ENCODE data around the gene NOM1. TPM values are rescaled to one million over a fixed set of nuclear protein-coding genes. Genes with fewer than 3 reads are reported as not detected.
A peak's percentile ranks its signal among the peaks of the same experiment; 100 is the strongest.

Gene NOM1
- total RNA-seq, 1 experiment from 2014 or later: 31.7 TPM

- Histone ChIP-seq H2BK20ac (ENCODE audit: low read depth, low read length, poor library complexity, severe bottlenecking) (no peak overlapping the region), H4K8ac (replicated peaks; ENCODE audit: insufficient read length, low read depth, low read length) (no peak overlapping the region), H2BK15ac (ENCODE audit: low read depth, low read length) (no peak overlapping the region), H3K27me3 (ENCODE audit: insufficient read depth, low read length) (no peaks in the 10 kb centered on the region), H3K23me2 (ENCODE audit: insufficient read length, low read depth, low read length, poor library complexity, severe bottlenecking) (no peaks in the 10 kb centered on the region), H4K91ac (ENCODE audit: insufficient read length, low read depth, low read length) (no peak overlapping the region), H3K4me1 (ENCODE audit: insufficient read depth, low read length) (no peaks in the 10 kb centered on the region), H3K56ac (ENCODE audit: insufficient read length, low read depth, low read length) (no peak overlapping the region), H2AK5ac (ENCODE audit: insufficient read length, low read length) (no peak overlapping the region), H3K27ac (ENCODE audit: insufficient read length, low read depth, low read length) (no peak overlapping the region), H3K18ac (ENCODE audit: insufficient read length, low read depth, low read length) (no peak overlapping the region), H3K79me1 (ENCODE audit: insufficient read depth, low read depth, low read length, poor library complexity, severe bottlenecking) (no peaks in the 10 kb centered on the region), H3K4me2 (ENCODE audit: insufficient read depth, insufficient read length, low read length) (no peak overlapping the region), H3K4ac (ENCODE audit: low read depth, low read length) (no peak overlapping the region), H3K14ac (ENCODE audit: insufficient read depth, low read length) (no peak overlapping the region), H3K23ac (ENCODE audit: insufficient read length, low read depth, low read length) (no peak overlapping the region), H3K9me3 (ENCODE audit: control insufficient read depth, low read depth, low read length) (no peaks in the 10 kb centered on the region), H4K5ac (ENCODE audit: insufficient read length, low read depth, low read length) (no peak overlapping the region), H3T11ph (ENCODE audit: low read length) (no peak overlapping the region), H2AFZ (ENCODE audit: low read length) (no peak overlapping the region), H4K20me1 (ENCODE audit: control insufficient read depth, insufficient read depth, insufficient read length) (no peaks in the 10 kb centered on the region), H3K9ac (ENCODE audit: extremely low read depth, insufficient read length, low read length) (no peak overlapping the region), H2BK5ac (ENCODE audit: insufficient read length, low read length) (no peak overlapping the region), H3K79me2 (ENCODE audit: insufficient read depth, low read length) (no peaks in the 10 kb centered on the region), H2BK12ac (ENCODE audit: insufficient read length, low read depth, low read length) (no peak overlapping the region), H2BK120ac (ENCODE audit: low read depth, low read length, poor library complexity, severe bottlenecking) (no peak overlapping the region)
- Mint-ChIP-seq H3K27ac (peak overlapping the region in 1 of 3 experiments; percentile 53; a peak in 1 of 7 replicates), H3K9me3 (no peaks in the 10 kb centered on the region), H3K27me3 (ENCODE audit: low read depth) (no peaks in the 10 kb centered on the region), H3K36me3 (ENCODE audit: insufficient read depth in 1 of 3, low read depth in 3 of 3) (peaks cover 59 to 95% (median 95%) of the 10 kb centered on the region in 3 experiments), H3K4me1 (no peaks in the 10 kb centered on the region), H3K4me3 (no peak overlapping the region)
- no CpG with 5 or more reads among the region's 11 CpGs for WGBS (ENCODE audit: extremely low coverage, insufficient read length, low lambda C conversion rate)
- no peak for TF ChIP-seq CTCF (conservative IDR thresholded peaks at IDR 0.05)
- no peak for DNase-seq
These were observed 15.5 kb downstream of the NOM1 start for GRCh38 chr7:156964971-156965370.

Measured in H9 (cell line).